GM18505 (cell line): ENCODE measurements around the gene H1-8.

Experiments
- ATAC-seq: cut with Tn5 transposase; IDR thresholded peaks from one replicate; pipeline ENCODE4 v1.9.1; 2021; ENCODE audit not compliant: unreplicated experiment
- POLR2A ChIP-seq: IDR thresholded peaks from 4 replicates; pipeline ENCODE4 v1.6.1; 2011; ENCODE audit warnings: borderline replicate concordance; ENCODE audit not compliant: insufficient read depth, insufficient read length; ENCODE audit errors: extremely low read depth

The H1-8 gene

DNA sequence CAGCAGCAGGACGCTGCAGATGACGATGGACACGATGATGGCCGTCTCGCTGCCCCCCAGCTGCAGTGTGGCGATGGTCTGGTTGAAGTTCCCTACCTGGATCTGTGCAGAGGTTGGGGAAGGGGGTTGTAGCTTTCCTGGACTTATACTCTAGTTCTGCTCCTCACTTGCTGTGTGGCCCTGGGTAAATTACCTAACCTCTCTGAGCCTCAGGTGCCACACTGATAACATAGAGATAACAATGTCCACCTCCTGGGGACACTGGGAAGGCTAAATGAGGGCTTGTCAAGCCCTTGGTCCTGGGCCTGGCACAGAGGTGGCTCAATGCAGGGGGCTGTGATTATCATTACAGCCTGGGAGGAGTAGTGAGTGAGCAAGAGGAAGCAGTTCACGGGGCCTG is 26.9 kb downstream of the H1-8 start:
- TF ChIP-seq POLR2A, result no peak
- no peak for ATAC-seq

DNA sequence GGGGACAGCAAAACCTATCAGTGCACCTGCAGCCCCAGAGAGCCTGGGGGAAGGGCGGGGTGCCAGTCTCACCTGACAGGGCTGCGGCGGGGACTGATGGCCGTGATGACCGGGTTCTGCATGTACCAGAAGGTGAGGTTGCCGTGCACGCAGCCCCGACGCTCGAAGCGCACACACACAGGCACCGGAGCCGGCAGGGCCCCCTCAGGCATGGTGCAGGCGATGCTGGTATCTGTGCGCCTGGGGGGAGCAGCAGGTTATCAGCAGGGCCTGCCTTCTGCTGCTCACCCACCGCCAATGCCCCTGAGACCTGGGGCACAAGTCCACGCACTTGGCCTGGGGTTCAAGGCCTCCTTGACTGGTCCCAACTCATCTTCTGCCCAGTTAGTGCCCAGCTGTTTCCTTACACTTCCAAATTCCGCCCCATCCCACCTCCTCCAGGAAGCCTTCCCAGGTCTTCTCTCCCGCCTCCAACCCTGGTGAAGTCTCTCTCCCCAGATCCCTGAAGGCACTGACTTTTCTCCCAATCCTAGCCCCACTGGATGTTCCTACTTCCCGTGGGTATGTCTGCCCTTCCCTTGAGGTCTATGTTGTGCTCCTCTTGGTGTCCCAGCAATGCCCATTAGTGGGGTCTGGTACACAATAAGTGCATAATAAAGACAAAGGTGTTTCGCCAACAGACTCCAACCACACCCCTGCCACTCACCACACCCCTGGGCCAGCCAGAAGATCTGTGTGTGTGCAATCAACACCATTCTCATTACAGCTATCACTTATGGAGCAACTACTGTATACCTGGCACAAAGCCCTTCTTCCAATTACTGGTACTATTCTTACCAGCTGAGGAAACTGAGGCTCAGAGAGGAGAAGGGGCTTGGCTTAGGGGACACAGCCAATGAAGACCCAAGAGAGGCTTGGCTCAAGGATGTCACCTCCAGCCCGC is 28.9 kb downstream of the H1-8 start:
- ATAC-seq, result no peak
- no peak for TF ChIP-seq POLR2A

DNA sequence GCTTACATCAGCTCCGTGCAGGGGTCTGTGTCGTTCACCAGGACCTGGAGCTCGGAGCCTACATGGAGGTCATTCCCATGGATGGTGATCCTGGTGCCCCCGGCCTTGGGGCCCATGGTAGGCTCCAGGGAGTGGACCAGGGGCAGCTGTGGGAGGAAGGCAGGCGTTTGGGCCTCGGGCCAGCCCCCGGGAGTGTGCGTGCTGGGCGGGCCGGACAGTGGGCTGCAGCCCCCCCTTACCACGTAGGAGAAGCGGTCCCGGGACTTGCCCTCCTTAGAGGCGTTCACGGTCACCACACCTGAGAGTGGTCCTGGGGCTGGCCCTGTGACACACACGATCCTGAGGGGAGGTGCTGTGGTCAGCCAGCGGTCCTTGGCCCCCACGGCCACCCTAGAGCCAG is 29.6 kb downstream of the H1-8 start:
- TF ChIP-seq POLR2A, result no peak
- no peak for ATAC-seq

DNA sequence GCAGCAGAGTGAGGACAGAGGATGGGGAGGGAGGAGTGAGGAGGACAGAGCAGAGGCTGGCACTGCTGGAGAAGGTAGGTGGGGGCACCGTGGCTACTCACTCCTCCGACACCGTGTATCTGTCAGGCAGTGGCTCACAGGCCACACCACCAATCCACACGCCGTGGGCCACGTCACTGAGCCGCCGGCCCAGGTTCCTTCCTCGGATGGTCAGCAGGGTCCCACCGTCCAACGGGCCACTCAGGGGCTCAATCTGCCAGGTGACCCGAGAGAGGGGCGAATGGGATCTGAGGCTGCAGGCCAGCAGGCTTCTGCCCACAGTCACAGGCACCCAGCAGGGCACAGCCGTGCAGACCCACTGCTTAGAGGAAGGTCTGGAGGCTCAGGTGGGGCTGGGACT is 30.5 kb downstream of the H1-8 start:
- ATAC-seq, result no peak
- TF ChIP-seq POLR2A, result no peak

DNA sequence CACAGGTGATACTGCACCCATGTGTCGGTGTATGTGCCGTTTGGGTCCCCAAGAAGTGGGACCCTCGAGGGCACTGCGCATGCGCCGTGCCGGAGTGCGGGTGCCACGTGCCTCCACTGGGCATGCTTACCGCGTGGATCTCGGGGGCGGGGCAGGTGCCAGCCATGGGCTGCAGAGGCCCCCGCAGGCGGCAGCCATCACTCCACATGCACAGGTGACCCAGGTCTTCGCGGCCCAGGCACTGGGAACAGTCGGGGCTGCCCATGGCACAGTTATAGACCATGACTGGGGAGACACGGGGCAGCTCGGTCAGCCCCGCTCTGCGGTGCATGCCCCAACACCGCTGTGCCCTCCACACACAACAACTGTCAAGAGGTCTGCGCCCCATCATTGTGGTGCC is 31.2 kb downstream of the H1-8 start:
- ATAC-seq, result no peak

DNA sequence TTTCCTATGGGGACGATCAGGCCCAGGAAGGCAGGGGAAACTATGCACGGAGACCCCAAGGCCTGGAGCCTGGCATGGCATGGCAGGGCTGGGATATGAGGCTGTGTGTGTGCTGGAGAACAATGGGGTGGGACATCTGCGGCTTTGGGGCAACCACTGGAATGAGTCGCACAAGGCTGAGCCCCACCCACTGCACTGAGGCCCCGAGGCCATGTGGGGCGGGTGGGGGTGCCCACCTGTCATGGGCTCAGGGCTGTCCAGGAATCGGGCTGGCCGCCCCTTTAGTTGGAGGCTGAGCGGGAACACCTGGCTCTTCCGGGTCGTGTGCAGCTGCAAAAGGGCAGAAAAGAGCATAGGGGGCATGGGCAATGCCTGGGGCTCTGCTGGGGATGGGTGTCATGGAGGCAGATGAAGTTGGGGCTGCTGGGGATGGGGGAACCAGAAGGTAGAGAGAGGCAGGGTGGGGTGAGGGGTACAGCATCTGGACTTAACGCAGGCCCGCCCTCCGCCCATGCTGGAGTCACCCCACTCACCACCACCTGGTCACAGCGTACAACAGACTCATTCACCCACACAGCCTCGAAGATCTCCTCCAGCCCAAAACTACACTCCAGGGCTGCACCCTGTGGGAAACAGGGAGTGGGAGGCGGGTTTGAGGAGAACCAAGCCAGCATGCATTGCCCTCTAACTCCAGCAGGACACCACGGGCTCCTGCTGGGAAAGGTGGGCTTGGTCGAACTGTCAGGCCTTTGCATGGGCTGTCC is 32.4 kb downstream of the H1-8 start:
- no peak for TF ChIP-seq POLR2A
- no peak for ATAC-seq

More for the DNA sequence above, 31.2 kb downstream of the H1-8 start:
- no peak for TF ChIP-seq POLR2A

DNA sequence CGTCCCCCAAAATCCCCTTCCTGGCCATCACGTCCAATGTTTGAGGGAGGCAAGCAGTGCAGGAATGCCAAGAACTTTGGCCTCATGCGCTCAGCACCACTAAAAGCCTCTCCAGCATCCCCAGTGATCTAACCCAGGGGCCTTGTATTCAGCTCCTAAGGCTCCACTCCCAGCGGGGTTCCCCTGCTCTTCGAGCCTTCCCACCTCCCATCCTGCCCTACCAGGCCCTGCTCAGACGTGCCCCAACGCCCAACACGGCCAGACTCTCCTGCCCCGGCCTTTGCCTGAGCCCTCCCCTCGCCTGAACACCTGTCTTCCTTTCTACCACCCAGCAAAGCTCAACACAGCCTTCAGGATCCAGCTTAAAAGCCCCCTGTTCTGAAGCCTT is 33.0 kb downstream of the H1-8 start:
- no peak for TF ChIP-seq POLR2A
- no peak for ATAC-seq

DNA sequence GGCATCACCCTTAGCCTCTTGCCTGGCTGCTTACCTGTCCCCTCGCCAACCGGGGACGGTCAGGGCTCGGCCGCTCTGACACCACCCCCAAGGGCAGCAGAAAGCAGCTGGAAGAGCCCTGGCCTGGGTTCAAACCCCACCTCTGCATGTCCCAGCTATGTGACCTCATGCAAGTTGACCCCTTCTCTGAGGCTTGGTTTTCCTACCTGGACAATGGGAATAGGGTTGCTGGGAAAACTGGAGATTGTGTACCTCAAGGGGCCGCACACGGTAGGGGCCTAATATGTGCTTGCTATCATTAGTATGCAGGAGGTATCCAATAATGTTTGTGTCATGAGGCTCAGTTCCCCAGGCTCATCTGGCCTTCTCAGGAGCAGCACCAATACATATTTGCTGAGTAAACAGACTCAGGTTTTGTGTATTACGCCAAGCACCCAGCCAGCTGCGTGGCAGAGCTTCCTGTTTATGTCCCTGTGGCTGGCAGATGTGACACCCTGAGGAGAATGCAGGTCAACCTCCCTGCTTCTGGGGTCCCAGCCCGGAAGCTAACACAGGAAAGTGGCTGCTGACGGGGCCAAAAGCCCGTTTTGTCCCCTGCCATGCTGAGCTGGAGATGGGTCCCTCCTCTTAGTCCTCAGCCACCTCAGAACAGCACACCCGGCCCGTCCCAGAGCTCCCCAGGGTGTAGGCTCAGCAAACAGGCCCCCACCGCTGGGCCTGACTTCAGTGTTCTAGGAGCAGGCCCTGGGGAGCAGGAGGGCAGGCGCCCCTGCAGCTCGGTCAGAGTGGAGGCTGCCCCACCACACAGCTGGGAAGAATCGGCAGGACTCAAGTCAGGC is 33.8 kb downstream of the H1-8 start:
- peak; percentile 46 for ATAC-seq

DNA sequence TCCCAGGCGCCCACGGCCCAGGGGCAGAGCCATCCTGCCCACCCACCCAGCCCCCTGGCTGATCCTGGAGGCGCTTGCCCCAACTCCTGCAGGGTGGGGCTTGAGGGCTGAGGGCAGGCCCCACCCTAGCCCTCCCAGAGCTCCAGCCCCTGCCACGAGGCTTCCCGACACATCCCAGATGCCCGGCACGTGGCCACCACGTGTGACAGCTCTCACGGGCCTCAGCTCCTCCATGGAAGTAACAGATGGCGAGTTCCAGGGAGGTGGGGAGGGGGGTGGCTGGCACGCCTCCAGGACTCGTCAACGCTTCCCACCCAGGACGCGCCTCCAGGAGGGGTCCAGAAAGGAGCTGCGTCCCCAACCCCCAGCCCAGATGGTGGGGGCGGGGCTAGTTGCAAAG is 34.4 kb downstream of the H1-8 start:
- no peak for TF ChIP-seq POLR2A
- no peak for ATAC-seq

More for the DNA sequence above, 33.8 kb downstream of the H1-8 start:
- TF ChIP-seq POLR2A, result no peak

DNA sequence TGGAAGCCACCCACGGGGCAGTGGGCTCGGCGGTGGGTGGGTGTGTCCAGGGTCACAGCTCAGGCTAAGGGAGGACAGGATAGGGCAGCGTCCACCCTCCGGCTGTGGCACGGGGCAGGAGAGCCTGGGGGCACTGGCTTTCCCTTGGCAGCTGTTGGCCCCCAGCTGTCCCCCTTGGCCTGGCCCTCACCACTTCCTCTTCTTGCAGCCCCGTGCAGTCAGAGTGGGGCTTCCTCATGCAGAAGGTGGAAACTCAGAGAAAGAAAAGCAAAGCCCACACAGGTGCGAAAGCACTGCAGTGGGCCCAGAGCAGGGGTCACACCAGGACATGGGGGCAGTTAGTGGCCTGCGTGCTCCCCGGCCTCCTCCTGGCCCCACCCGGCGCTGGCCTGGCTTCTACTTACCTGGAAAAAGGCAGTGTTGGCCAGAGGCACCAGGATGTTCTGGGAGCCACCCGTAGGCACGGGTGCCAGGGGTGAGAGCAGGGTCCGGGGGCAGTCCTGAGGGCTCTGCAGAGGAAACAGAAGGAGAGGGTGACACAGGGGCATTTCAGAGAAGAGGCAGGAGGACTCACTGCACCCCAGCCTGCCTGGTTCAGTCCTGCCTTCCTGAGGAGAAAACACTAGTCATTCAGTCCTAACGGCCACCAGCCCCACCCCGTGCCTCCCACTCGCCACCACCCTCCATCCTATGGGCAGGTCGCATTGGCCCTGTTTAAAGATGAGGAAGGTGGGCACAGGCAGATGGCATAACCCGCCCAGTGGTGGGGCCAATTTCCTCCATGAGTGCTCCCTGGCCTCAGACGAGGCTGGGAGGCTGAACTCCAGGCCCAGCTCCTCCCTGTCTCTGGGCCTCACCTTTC is 35.2 kb downstream of the H1-8 start:
- ATAC-seq, result peak; percentile 56
- TF ChIP-seq POLR2A, result no peak

DNA sequence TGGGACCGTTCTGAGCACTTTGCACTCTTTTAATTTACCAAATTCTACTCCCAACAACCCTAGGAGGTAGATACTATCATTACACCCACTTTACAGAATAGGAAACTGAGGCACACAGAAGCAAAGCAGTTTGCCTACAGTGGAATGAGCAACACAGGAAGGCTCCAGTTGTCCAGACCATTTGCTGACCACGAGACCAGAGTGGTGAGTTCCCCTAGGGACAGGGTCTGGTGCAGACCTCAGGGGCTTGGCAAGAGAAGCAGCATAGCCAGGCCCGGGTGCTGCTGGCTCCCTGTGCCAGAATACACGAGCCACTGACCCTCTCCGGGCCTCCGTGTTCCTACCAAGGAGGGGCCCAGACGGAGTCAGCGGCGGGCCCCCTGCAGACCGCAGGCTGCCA is 37.0 kb downstream of the H1-8 start:
- no peak for ATAC-seq

DNA sequence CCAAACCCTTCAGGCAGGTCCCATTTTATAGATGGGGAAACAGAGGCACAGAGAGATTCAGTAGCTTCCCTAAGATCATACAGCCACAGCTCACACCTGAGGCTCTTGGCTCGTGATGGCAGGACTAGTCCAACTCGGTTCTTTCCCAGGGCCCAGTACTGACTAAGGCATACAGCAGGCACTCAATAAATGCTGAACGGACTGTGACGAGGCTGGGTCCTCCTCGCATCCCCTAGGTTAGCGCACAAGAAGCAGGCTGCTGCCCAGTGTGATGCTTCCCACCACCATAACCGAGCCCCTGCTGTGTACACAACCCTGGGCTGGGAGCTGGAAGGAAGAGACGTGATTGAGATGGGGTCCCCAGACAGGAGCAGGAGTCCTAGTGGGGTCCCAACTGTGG is 38.6 kb downstream of the H1-8 start:
- no peak for TF ChIP-seq POLR2A
- no peak for ATAC-seq

More for the DNA sequence above, 37.0 kb downstream of the H1-8 start:
- no peak for TF ChIP-seq POLR2A
